Neuronal stem cell (in vitro differentiated cells): ENCODE measurements around the gene MSANTD1.
A peak's percentile ranks its signal among the peaks of the same experiment; 100 is the strongest.

Experiments used
- DNase-seq: peaks from one replicate; pipeline ENCODE4 v3.0.0-alpha.2; 2013; ENCODE audit warnings: low spot score
- H2AFZ ChIP-seq: one replicate; pipeline ENCODE4 v1.6.1; 2013; ENCODE audit warnings: mild to moderate bottlenecking, low read length, inconsistent platforms
- H2AK5ac ChIP-seq: 2 replicates; pipeline ENCODE4 v1.6.1; 2013; ENCODE audit warnings: low read depth, mild to moderate bottlenecking, inconsistent platforms, low read length, moderate library complexity, mixed read lengths
- H2BK120ac ChIP-seq: 2 replicates; pipeline ENCODE4 v1.6.1; 2013; ENCODE audit warnings: low read depth, mild to moderate bottlenecking, inconsistent platforms, low read length, moderate library complexity, mixed read lengths
- H2BK12ac ChIP-seq: one replicate; pipeline ENCODE4 v1.6.1; 2013; ENCODE audit warnings: low read length, inconsistent platforms
- H2BK15ac ChIP-seq: 2 replicates; pipeline ENCODE4 v1.6.1; 2013; ENCODE audit warnings: mild to moderate bottlenecking, low read length, inconsistent platforms, mixed read lengths
- H2BK5ac ChIP-seq: one replicate; pipeline ENCODE4 v1.6.1; 2013; ENCODE audit warnings: inconsistent platforms, mild to moderate bottlenecking, low read length, moderate library complexity
- H3K14ac ChIP-seq: one replicate; pipeline ENCODE4 v1.6.1; 2013; ENCODE audit warnings: low read length, inconsistent platforms
- H3K18ac ChIP-seq: 2 replicates; pipeline ENCODE4 v1.6.1; 2013; ENCODE audit warnings: low read length, inconsistent platforms
- H3K23ac ChIP-seq: 2 replicates; pipeline ENCODE4 v1.6.1; 2013; ENCODE audit warnings: low read depth, mild to moderate bottlenecking, mixed read lengths, low read length, inconsistent platforms; ENCODE audit not compliant: poor library complexity
- H3K27ac ChIP-seq: replicated peaks from 3 replicates; pipeline ENCODE4 v1.5.1; 2013; ENCODE audit warnings: low read length, inconsistent platforms
- H3K27me3 ChIP-seq, 3 experiments: 2 replicates each; pipeline ENCODE4 v1.6.1; 2013; ENCODE audit warnings: low read length in 3 of 3, mild to moderate bottlenecking in 2 of 3, inconsistent platforms in 1 of 3, low read depth in 1 of 3, mixed read lengths in 1 of 3, moderate library complexity in 1 of 3; ENCODE audit not compliant: control insufficient read depth in 3 of 3, insufficient read depth in 3 of 3
- H3K36me3 ChIP-seq, 2 donors: replicated peaks in 1 of 2; 2 replicates each; pipeline ENCODE4 v1.6.1; 2013; ENCODE audit warnings: low read length in 2 of 2; ENCODE audit not compliant: control insufficient read depth in 2 of 2, insufficient read depth in 2 of 2
- H3K4ac ChIP-seq: 2 replicates; pipeline ENCODE4 v1.6.1; 2013; ENCODE audit warnings: inconsistent platforms, mild to moderate bottlenecking, low read length, moderate library complexity
- H3K4me1 ChIP-seq, 2 donors: 1 replicate in 1 of 2; 2 replicates in 1 of 2; pipeline ENCODE4 v1.6.1; 2013; ENCODE audit warnings: low read length in 2 of 2, low read depth in 1 of 2; ENCODE audit not compliant: control insufficient read depth in 2 of 2, insufficient read depth in 1 of 2
- H3K4me2 ChIP-seq: one replicate; pipeline ENCODE4 v1.6.1; 2013; ENCODE audit warnings: mild to moderate bottlenecking, low read length, inconsistent platforms; ENCODE audit not compliant: insufficient read depth, poor library complexity, severe bottlenecking
- H3K4me3 ChIP-seq, 2 donors: 2 replicates each; pipeline ENCODE4 v1.5.1; 2013; ENCODE audit warnings: low read length in 2 of 2, mild to moderate bottlenecking in 2 of 2, inconsistent platforms in 1 of 2, moderate library complexity in 1 of 2
- H3K79me1 ChIP-seq: one replicate; pipeline ENCODE4 v1.6.1; 2013; ENCODE audit warnings: low read depth, mild to moderate bottlenecking, inconsistent platforms, low read length, moderate library complexity
- H3K9ac ChIP-seq: one replicate; pipeline ENCODE4 v1.6.1; 2013; ENCODE audit warnings: mild to moderate bottlenecking, low read depth, low read length, inconsistent platforms; ENCODE audit not compliant: poor library complexity
- H3K9me3 ChIP-seq, 2 donors: replicated peaks in 1 of 2; 2 replicates each; pipeline versions ENCODE3 to v1.6.1; 2013; ENCODE audit warnings: low read length in 2 of 2, mild to moderate bottlenecking in 2 of 2, inconsistent platforms in 1 of 2, low read depth in 1 of 2, mixed read lengths in 1 of 2, moderate library complexity in 1 of 2; ENCODE audit not compliant: control insufficient read depth in 2 of 2, insufficient read depth in 1 of 2
- H4K8ac ChIP-seq: one replicate; pipeline ENCODE4 v1.6.1; 2013; ENCODE audit warnings: low read depth, mild to moderate bottlenecking, inconsistent platforms, low read length, moderate library complexity
- H4K91ac ChIP-seq: one replicate; pipeline ENCODE4 v1.6.1; 2013; ENCODE audit warnings: low read length, low read depth, mild to moderate bottlenecking, inconsistent platforms; ENCODE audit not compliant: poor library complexity
- WGBS, 2 donors: extraction: QIAGEN DNeasy Blood & Tissue Kit; methylation state at CpG; one replicate each; pipeline ENCODE4 v1.1.7; 2013; ENCODE audit warnings: missing lambda C conversion rate in 2 of 2, mixed read lengths in 1 of 2; ENCODE audit not compliant: insufficient read length in 2 of 2, insufficient replicate concordance in 1 of 2; ENCODE audit errors: extremely low coverage in 2 of 2; 5-methylcytosine and 5-hydroxymethylcytosine counted together

Gene MSANTD1

GRCh38 chr4:3303565-3303824 is 54.5 kb downstream of the MSANTD1 start:
- Histone ChIP-seq H3K18ac (no peak overlapping the region), H3K23ac (no peak overlapping the region), H4K8ac (no peak overlapping the region), H3K4me1 (peaks cover 57 to 60% of the 10 kb centered on the region in 2 donors), H2BK12ac (no peak overlapping the region), H2BK120ac (no peak overlapping the region), H3K4ac (no peak overlapping the region), H3K9ac (no peak overlapping the region), H3K27me3 (no peaks in the 10 kb centered on the region), H2BK5ac (no peak overlapping the region), H4K91ac (no peak overlapping the region), H3K79me1 (peaks cover 17% of the 10 kb centered on the region), H2BK15ac (no peak overlapping the region), H3K27ac (no peak overlapping the region), H2AK5ac (no peak overlapping the region), H2AFZ (no peak overlapping the region), H3K9me3 (no peaks in the 10 kb centered on the region), H3K14ac (no peak overlapping the region), H3K4me3 (no peak overlapping the region), H3K36me3 (no peaks in the 10 kb centered on the region), H3K4me2 (no peak overlapping the region)
- DNase-seq: no peak
- WGBS, 2 donors: no CpG with 5 or more reads among the region's 2 CpGs

GRCh38 chr4:3303923-3304710 is 55.2 kb downstream of the MSANTD1 start:
- no peak overlapping the region for H3K4ac ChIP-seq
- H2AK5ac ChIP-seq: no peak overlapping the region
- H3K18ac ChIP-seq: no peak overlapping the region
- no peaks in the 10 kb centered on the region for H3K36me3 ChIP-seq
- H2BK5ac ChIP-seq: no peak overlapping the region
- H2AFZ ChIP-seq: no peak overlapping the region
- no peaks in the 10 kb centered on the region for H3K9me3 ChIP-seq
- no peak overlapping the region for H3K4me2 ChIP-seq
- no peak overlapping the region for H3K27ac ChIP-seq
- H2BK12ac ChIP-seq: no peak overlapping the region
- H2BK15ac ChIP-seq: no peak overlapping the region
- H3K14ac ChIP-seq: no peak overlapping the region
- H3K4me1 ChIP-seq: peaks cover 52 to 58% of the 10 kb centered on the region in 2 donors
- no peak overlapping the region for H4K91ac ChIP-seq
- H4K8ac ChIP-seq: no peak overlapping the region
- H3K79me1 ChIP-seq: peaks cover 17% of the 10 kb centered on the region
- no peaks in the 10 kb centered on the region for H3K27me3 ChIP-seq
- no peak overlapping the region for H3K9ac ChIP-seq
- no peak overlapping the region for H3K4me3 ChIP-seq
- H2BK120ac ChIP-seq: no peak overlapping the region
- no CpG with 5 or more reads among the region's 15 CpGs for WGBS, 2 donors
- no peak for DNase-seq
- no peak overlapping the region for H3K23ac ChIP-seq

GRCh38 chr4:3304831-3305609 is 56.1 kb downstream of the MSANTD1 start:
- Histone ChIP-seq H3K4me1 (peaks cover 44 to 49% of the 10 kb centered on the region in 2 donors), H3K23ac (peak overlapping the region; percentile 38), H2BK5ac (no peak overlapping the region), H3K9me3 (no peaks in the 10 kb centered on the region), H3K36me3 (no peaks in the 10 kb centered on the region), H3K18ac (peak overlapping the region; percentile 92), H4K8ac (no peak overlapping the region), H3K79me1 (peaks cover 11% of the 10 kb centered on the region), H2BK15ac (no peak overlapping the region), H3K4me2 (no peak overlapping the region), H3K27me3 (no peaks in the 10 kb centered on the region), H2AFZ (no peak overlapping the region), H3K4ac (no peak overlapping the region), H2BK120ac (no peak overlapping the region), H4K91ac (no peak overlapping the region), H3K4me3 (no peak overlapping the region), H3K9ac (no peak overlapping the region), H2AK5ac (peak overlapping the region; percentile 34), H3K27ac (no peak overlapping the region), H3K14ac (peak overlapping the region; percentile 23), H2BK12ac (peak overlapping the region; percentile 51)
- WGBS, 2 donors: no CpG with 5 or more reads among the region's 25 CpGs
- DNase-seq: no peak

- Histone ChIP-seq H3K18ac (peak overlapping the region; percentile 92), H3K4me2 (no peak overlapping the region), H4K91ac (no peak overlapping the region), H3K27me3 (no peaks in the 10 kb centered on the region), H2BK12ac (peak overlapping the region; percentile 51), H2BK5ac (peak overlapping the region; percentile 43), H3K4ac (no peak overlapping the region), H3K27ac (peak overlapping the region; percentile 12), H3K9me3 (no peaks in the 10 kb centered on the region), H3K14ac (no peak overlapping the region), H3K79me1 (peaks cover 11% of the 10 kb centered on the region), H4K8ac (no peak overlapping the region), H2BK120ac (peak overlapping the region; percentile 22), H3K23ac (peak overlapping the region; percentile 60), H3K4me3 (no peak overlapping the region), H3K4me1 (peaks cover 42 to 45% of the 10 kb centered on the region in 2 donors), H3K36me3 (no peaks in the 10 kb centered on the region), H2AFZ (no peak overlapping the region), H2BK15ac (peak overlapping the region; percentile 28), H2AK5ac (peak overlapping the region; percentile 66), H3K9ac (peak overlapping the region; percentile 30)
- DNase-seq: no peak
- WGBS, 2 donors: no CpG with 5 or more reads among the region's 9 CpGs
These were observed 56.8 kb downstream of the MSANTD1 start for GRCh38 chr4:3305610-3306371.
